Esophagus squamous epithelium (tissue), 5 donors: ENCODE results near the gene PCDH9. TPM values are rescaled to one million over a fixed set of nuclear protein-coding genes. Genes with fewer than 3 reads are reported as not detected.

ENCODE experiments used
- DNase-seq: peaks from one replicate; lab custom pipeline; 2025; lab: John Stamatoyannopoulos, UW
- H3K27ac ChIP-seq, 4 donors: fragments of 200-600 bp; sonication (generic); one replicate each; pipeline ENCODE4 v1.5.1; 2016 to 2019; ENCODE audit warnings: mild to moderate bottlenecking in 1 of 4
- H3K27me3 ChIP-seq, 4 donors: fragments of 200-600 bp; sonication (generic); 1 replicate in 3 of 4; 2 replicates in 1 of 4; pipeline versions ENCODE4 v1.5.1 to v1.6.0; 2017 to 2021; ENCODE audit warnings: antibody characterized with exemption in 1 of 4
- H3K36me3 ChIP-seq, 3 donors: fragments of 200-600 bp; sonication (generic); one replicate each; pipeline ENCODE4 v1.5.1; 2016 to 2019
- H3K4me1 ChIP-seq, 3 donors: fragments of 200-600 bp; sonication (generic); one replicate each; pipeline ENCODE4 v1.5.1; 2017 to 2019
- H3K4me3 ChIP-seq, 4 donors: fragments of 200-600 bp; sonication (generic); 1 replicate in 3 of 4; 2 replicates in 1 of 4; pipeline ENCODE4 v1.5.1; 2016 to 2019; ENCODE audit warnings: mild to moderate bottlenecking in 2 of 4, moderate library complexity in 1 of 4
- H3K9me3 ChIP-seq, 3 donors: fragments of 200-600 bp; sonication (generic); one replicate each; pipeline ENCODE4 v1.5.1; 2016 to 2019
- POLR2A ChIP-seq, 4 donors: fragments of 450-650 bp; IDR thresholded peaks; one replicate each; pipeline ENCODE4 v1.6.1; 2017; ENCODE audit warnings: antibody characterized with exemption in 4 of 4, mild to moderate bottlenecking in 4 of 4, moderate library complexity in 3 of 4
- WGBS, 2 donors: methylation state at CpG; one replicate each; pipeline ENCODE4 v1.1.5; 2018; 5-methylcytosine and 5-hydroxymethylcytosine counted together
- intact Hi-C: fragments of 100-400 bp; cut with DNase I; formaldehyde crosslinking; loops from one replicate; pipeline ENCODE4 v1.15.0; 2022
- total RNA-seq, 4 donors: library from RNA; depleted of rRNA; stranded (reverse); fragments of >200 nt; gene quantifications; one replicate each; pipeline ENCODE4 v1.1.0, GENCODE V29; 2016
- TF ChIP-seq, protein P1 (sequence below), 6 experiments: fragments of 450-650 bp in 4 of 6; fragments of 200-600 bp in 2 of 6; sonication (generic) in 2 of 6; IDR thresholded peaks; one replicate each; pipeline ENCODE4 v1.5.1; 2016 to 2019; ENCODE audit warnings: antibody characterized with exemption in 6 of 6, mild to moderate bottlenecking in 4 of 6, moderate library complexity in 4 of 6
- donor health status: DM: yes; HTN: yes; CAD: no.

PCDH9 gene
- total RNA-seq, 4 donors from 2014 or later = 0.04 to 1.9 (median 0.45) TPM

DNA sequence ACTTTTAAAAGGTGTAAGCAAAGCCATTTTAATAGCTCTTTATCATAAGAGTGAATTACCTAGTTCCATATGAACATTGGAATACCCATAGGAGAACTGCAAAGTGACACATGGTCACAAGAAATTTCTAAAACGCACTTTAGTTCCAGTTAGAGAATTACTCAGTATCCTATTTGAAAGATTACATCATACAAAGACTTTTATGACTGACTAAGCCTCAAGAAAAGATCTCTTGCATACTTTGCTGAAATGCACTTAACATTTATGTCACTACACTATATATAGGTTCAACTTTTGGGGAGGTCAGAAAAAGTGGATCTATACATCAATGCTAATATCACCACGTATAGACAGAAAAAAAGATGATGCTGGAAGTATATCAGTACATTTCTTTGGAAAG lies 7.1 kb downstream of the PCDH9 start:
- Histone ChIP-seq H3K36me3 (no peaks in the 10 kb centered on the region), H3K9me3 (no peaks in the 10 kb centered on the region), H3K4me3 (no peak overlapping the region), H3K27ac (no peak overlapping the region), H3K27me3 (peaks cover 0 to 24% (median 0%) of the 10 kb centered on the region in 4 donors), H3K4me1 (peaks cover 0 to 13% (median 0%) of the 10 kb centered on the region in 3 donors)
- TF ChIP-seq, protein P1, sequence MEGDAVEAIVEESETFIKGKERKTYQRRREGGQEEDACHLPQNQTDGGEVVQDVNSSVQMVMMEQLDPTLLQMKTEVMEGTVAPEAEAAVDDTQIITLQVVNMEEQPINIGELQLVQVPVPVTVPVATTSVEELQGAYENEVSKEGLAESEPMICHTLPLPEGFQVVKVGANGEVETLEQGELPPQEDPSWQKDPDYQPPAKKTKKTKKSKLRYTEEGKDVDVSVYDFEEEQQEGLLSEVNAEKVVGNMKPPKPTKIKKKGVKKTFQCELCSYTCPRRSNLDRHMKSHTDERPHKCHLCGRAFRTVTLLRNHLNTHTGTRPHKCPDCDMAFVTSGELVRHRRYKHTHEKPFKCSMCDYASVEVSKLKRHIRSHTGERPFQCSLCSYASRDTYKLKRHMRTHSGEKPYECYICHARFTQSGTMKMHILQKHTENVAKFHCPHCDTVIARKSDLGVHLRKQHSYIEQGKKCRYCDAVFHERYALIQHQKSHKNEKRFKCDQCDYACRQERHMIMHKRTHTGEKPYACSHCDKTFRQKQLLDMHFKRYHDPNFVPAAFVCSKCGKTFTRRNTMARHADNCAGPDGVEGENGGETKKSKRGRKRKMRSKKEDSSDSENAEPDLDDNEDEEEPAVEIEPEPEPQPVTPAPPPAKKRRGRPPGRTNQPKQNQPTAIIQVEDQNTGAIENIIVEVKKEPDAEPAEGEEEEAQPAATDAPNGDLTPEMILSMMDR (IDR thresholded peaks at IDR 0.05) = no peak
- TF ChIP-seq POLR2A (IDR thresholded peaks at IDR 0.05) = no peak
- 47 to 55% methylated on average over 2 of the region's 2 CpGs for whole genome bisulfite sequencing, 2 donors
- no peak for DNase-seq
- intact Hi-C loops = no loop called here

DNA sequence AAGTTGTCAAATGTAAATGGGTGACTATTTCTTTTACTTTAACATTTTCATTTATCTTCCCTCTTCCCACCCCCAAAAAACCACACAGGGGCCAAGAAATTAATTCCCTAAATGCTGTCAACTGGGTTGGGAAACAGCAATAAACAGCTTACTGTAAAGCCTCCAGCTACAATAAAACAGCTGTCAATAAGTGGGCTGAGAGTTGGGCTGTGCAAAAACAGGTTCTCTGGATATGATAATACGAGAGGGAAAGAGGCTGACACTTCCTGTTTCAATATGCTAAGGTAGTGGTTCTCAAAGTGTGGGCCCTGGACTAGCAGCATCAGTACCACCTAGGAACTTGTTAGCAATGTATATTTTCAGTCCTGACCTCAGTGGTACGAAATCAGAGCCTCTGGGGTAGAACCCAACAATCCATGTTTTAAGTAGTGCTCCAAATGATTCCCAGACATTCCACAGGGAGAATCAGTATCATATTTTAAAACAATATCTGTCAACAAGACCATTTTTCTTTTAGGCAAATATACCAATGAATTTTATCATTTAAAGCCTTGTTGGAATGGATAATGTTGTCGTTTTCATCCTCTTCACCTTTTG lies 8.4 kb downstream of the PCDH9 start:
- H3K4me3 ChIP-seq = no peak overlapping the region
- TF ChIP-seq POLR2A (IDR thresholded peaks at IDR 0.05) = no peak
- TF ChIP-seq, protein P1 (IDR thresholded peaks at IDR 0.05) = no peak
- no peak overlapping the region for H3K27ac ChIP-seq
- DNase-seq = no peak
- no peaks in the 10 kb centered on the region for H3K9me3 ChIP-seq
- H3K36me3 ChIP-seq = no peaks in the 10 kb centered on the region
- peaks cover 0 to 11% (median 0%) of the 10 kb centered on the region in 4 donors for H3K27me3 ChIP-seq
- peaks cover 0 to 13% (median 0%) of the 10 kb centered on the region in 3 donors for H3K4me1 ChIP-seq
- intact Hi-C loops = no loop called here
- WGBS, 2 donors = 49 to 68% methylated on average over 3 of the region's 3 CpGs

DNA sequence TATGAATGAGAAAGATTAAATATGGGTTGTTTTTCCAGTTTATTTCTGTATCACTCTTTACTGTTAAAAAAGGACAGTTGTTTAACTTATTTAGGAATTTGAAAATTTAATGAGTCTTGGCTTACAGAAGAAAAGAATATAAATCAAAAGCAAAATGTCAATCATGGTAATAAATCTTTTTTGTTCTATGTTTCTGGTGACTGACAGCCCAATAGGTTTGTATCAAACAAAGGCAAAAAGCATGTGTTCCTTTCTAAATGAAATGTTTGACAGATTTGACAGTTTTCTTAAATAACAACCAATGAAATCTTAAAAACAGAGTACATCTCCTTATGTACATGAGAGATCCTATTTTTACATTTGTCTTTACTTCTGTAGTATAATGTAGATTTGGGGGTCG lies 11.0 kb downstream of the PCDH9 start:
- Histone ChIP-seq H3K9me3 (no peaks in the 10 kb centered on the region), H3K27me3 (no peaks in the 10 kb centered on the region), H3K36me3 (no peaks in the 10 kb centered on the region), H3K4me1 (peaks cover 0 to 3% (median 0%) of the 10 kb centered on the region in 3 donors), H3K27ac (no peak overlapping the region), H3K4me3 (no peak overlapping the region)
- intact Hi-C loops = no loop called here
- 79 to 87% methylated on average over 1 of the region's 1 CpG for WGBS, 2 donors
- no peak for TF ChIP-seq POLR2A (IDR thresholded peaks at IDR 0.05)
- TF ChIP-seq, protein P1 (IDR thresholded peaks at IDR 0.05) = no peak
- no peak for DNase-seq

DNA sequence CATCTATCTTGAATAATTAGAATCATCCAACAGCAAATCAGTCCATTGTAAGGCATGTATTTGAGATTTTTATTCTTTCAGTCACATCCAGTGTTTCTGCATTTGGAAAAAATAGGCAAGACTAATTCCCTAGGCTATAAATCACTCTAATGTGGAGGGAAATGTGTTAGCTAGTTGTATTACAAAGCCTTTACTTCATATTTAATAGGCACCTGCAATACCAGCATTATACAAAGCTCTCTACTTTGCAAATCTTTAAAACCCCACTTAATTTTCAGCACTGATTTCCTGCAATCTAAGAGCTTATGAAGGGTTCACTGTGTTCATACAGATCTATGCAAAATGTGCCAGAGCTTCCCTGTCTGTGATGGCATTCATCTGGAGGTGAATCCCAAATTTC lies 12.3 kb downstream of the PCDH9 start:
- no peak overlapping the region for H3K27ac ChIP-seq
- H3K4me1 ChIP-seq = no peaks in the 10 kb centered on the region
- no peaks in the 10 kb centered on the region for H3K9me3 ChIP-seq
- no peaks in the 10 kb centered on the region for H3K27me3 ChIP-seq
- H3K4me3 ChIP-seq = no peak overlapping the region
- H3K36me3 ChIP-seq = no peaks in the 10 kb centered on the region
- intact Hi-C loops = no loop called here
- no peak for DNase-seq
- TF ChIP-seq, protein P1 (IDR thresholded peaks at IDR 0.05) = no peak
- TF ChIP-seq POLR2A (IDR thresholded peaks at IDR 0.05) = no peak

DNA sequence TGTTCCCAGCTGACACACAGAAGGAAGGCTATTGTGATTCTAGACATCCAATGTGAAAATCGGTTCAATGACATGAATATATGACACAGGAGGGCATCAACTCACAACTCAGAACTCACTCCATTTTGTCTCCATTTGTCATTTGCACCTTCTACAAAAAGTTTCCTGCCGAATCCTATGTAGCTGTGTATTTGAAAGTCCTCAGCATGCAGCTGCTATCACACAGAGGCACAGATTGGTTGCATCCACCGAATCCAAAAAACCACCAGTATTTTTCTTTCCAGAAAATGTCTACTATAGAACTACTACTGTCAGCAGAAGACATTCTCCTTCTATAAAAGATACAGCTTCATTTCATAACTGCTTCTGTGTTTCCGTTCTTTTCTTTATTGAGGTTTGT lies 13.3 kb downstream of the PCDH9 start:
- TF ChIP-seq POLR2A (IDR thresholded peaks at IDR 0.05) = no peak
- TF ChIP-seq, protein P1 (IDR thresholded peaks at IDR 0.05) = no peak
- Histone ChIP-seq H3K27ac (no peak overlapping the region), H3K9me3 (no peaks in the 10 kb centered on the region), H3K4me3 (no peak overlapping the region), H3K4me1 (no peaks in the 10 kb centered on the region), H3K27me3 (no peaks in the 10 kb centered on the region), H3K36me3 (no peaks in the 10 kb centered on the region)
- intact Hi-C loops = no loop called here
- DNase-seq = no peak
- WGBS, 2 donors = 80 to 85% methylated on average over 4 of the region's 4 CpGs
